HL-60 (cell line): ENCODE data around the gene TTC28.

Experiments used
- CTCF ChIP-seq: IDR thresholded peaks from one replicate; pipeline ENCODE4 v1.5.1; 2011; ENCODE audit warnings: low read length, control low read depth, inconsistent platforms; ENCODE audit not compliant: insufficient read depth
- REST ChIP-seq: IDR thresholded peaks from 2 replicates; pipeline ENCODE4 v1.6.1; 2012; ENCODE audit warnings: low read depth; ENCODE audit not compliant: insufficient replicate concordance

- no peak for TF ChIP-seq CTCF
- TF ChIP-seq REST, result no peak
Measured at GRCh38 chr22:28154861-28155260, 524.8 kb downstream of the TTC28 start.
